Astrocyte (in vitro differentiated cells and primary cell): ENCODE results near the gene HOXD12. TPM values are rescaled to one million over a fixed set of nuclear protein-coding genes. Genes with fewer than 3 reads are reported as not detected.
A peak's percentile ranks its signal among the peaks of the same experiment; 100 is the strongest.

Source experiments
- DNase-seq: peaks from one replicate; pipeline ENCODE4 v3.0.0-alpha.2; 2010; ENCODE audit warnings: low read depth
- FAIRE-seq: peaks from 2 replicates; lab custom pipeline; 2011; peaks lifted over from hg19 to GRCh38; lab: Jason Lieb, UNC
- H2AFZ ChIP-seq: 2 replicates; pipeline ENCODE4 v1.6.0; 2012; ENCODE audit warnings: low read depth, low read length, inconsistent platforms
- H3K27ac ChIP-seq: 2 replicates; pipeline ENCODE4 v1.5.1; 2011; ENCODE audit warnings: low read depth, low read length, inconsistent platforms
- H3K27me3 ChIP-seq: 2 replicates; pipeline ENCODE4 v1.6.0; 2011; ENCODE audit warnings: low read length, inconsistent platforms; ENCODE audit not compliant: insufficient read depth
- H3K36me3 ChIP-seq: 2 replicates; pipeline ENCODE4 v1.5.1; 2011; ENCODE audit warnings: low read length, inconsistent platforms; ENCODE audit not compliant: insufficient read depth
- H3K4me1 ChIP-seq: 2 replicates; pipeline ENCODE4 v1.5.1; 2011; ENCODE audit warnings: low read length, inconsistent platforms; ENCODE audit not compliant: insufficient read depth
- H3K4me2 ChIP-seq: 2 replicates; pipeline ENCODE4 v1.6.0; 2012; ENCODE audit warnings: low read length, inconsistent platforms
- H3K4me3 ChIP-seq: 2 replicates; pipeline ENCODE4 v1.5.1; 2011; ENCODE audit warnings: low read depth, mild to moderate bottlenecking, low read length, inconsistent platforms; ENCODE audit not compliant: insufficient read depth
- H3K79me2 ChIP-seq: 2 replicates; pipeline ENCODE4 v1.6.0; 2012; ENCODE audit warnings: mild to moderate bottlenecking, low read length, inconsistent platforms; ENCODE audit not compliant: insufficient read depth
- H3K9ac ChIP-seq: 2 replicates; pipeline ENCODE4 v1.6.0; 2012; ENCODE audit warnings: mild to moderate bottlenecking, low read length, inconsistent platforms
- H3K9me3 ChIP-seq: 2 replicates; pipeline ENCODE4 v1.5.1; 2012; ENCODE audit warnings: low read depth, mild to moderate bottlenecking, low read length, inconsistent platforms; ENCODE audit not compliant: insufficient read depth
- H4K20me1 ChIP-seq: 2 replicates; pipeline ENCODE4 v1.6.0; 2012; ENCODE audit warnings: low read length, inconsistent platforms; ENCODE audit not compliant: insufficient read depth
- H3K27ac Mint-ChIP-seq: one replicate; pipeline ENCODE4 v1.8.0; 2021; ENCODE audit warnings: mild to moderate bottlenecking, mixed read lengths; ENCODE audit not compliant: unreplicated experiment
- H3K27me3 Mint-ChIP-seq: one replicate; pipeline ENCODE4 v1.8.0; 2021; ENCODE audit warnings: low read depth, mixed read lengths; ENCODE audit not compliant: unreplicated experiment
- H3K36me3 Mint-ChIP-seq: one replicate; pipeline ENCODE4 v1.8.0; 2021; ENCODE audit warnings: low read depth, mixed read lengths; ENCODE audit not compliant: unreplicated experiment
- H3K4me1 Mint-ChIP-seq: one replicate; pipeline ENCODE4 v1.8.0; 2021; ENCODE audit warnings: low read depth, mixed read lengths; ENCODE audit not compliant: unreplicated experiment
- H3K4me3 Mint-ChIP-seq: one replicate; pipeline ENCODE4 v1.8.0; 2021; ENCODE audit warnings: mild to moderate bottlenecking, moderate library complexity, mixed read lengths; ENCODE audit not compliant: unreplicated experiment
- H3K9me3 Mint-ChIP-seq: one replicate; pipeline ENCODE4 v1.8.0; 2021; ENCODE audit warnings: mild to moderate bottlenecking, mixed read lengths; ENCODE audit not compliant: unreplicated experiment
- CTCF ChIP-seq: IDR thresholded peaks from 2 replicates; pipeline ENCODE4 v1.5.1; 2011; ENCODE audit warnings: low read depth, mild to moderate bottlenecking, inconsistent platforms, low read length, moderate library complexity; ENCODE audit not compliant: insufficient read depth
- EZH2 ChIP-seq: IDR thresholded peaks from 2 replicates; pipeline ENCODE4 v1.6.1; 2012; ENCODE audit warnings: mild to moderate bottlenecking, low read length, inconsistent platforms; ENCODE audit not compliant: insufficient read depth
- total RNA-seq: library from RNA; stranded (reverse); gene quantifications from 2 replicates; pipeline ENCODE4 v1.2.1, GENCODE V29; 2021

Gene HOXD12
- total RNA-seq, 1 donor from 2014 or later, result not detected

GRCh38 chr2:176088048-176088936 lies 11.3 kb upstream of the HOXD12 start:
- no peaks in the 10 kb centered on the region for H3K4me1 ChIP-seq
- peak overlapping the region; percentile 21 for H3K4me3 ChIP-seq
- FAIRE-seq, result no peak
- H3K9ac ChIP-seq, result no peak overlapping the region
- H3K27me3 Mint-ChIP-seq, result peaks cover 90% of the 10 kb centered on the region
- peak overlapping the region; percentile 75 for H2AFZ ChIP-seq
- H3K9me3 ChIP-seq, result peaks cover 3% of the 10 kb centered on the region
- peaks cover 94% of the 10 kb centered on the region for H3K27me3 ChIP-seq
- no peak for DNase-seq
- peak overlapping the region; percentile 76 for H3K4me2 ChIP-seq
- peaks cover 2% of the 10 kb centered on the region for H3K36me3 Mint-ChIP-seq
- H3K9me3 Mint-ChIP-seq, result peaks cover 39% of the 10 kb centered on the region
- TF ChIP-seq CTCF (peak; percentile 44), EZH2 (peak; percentile 86)
- H4K20me1 ChIP-seq, result peaks cover 12% of the 10 kb centered on the region
- H3K27ac Mint-ChIP-seq, result no peak overlapping the region
- no peaks in the 10 kb centered on the region for H3K79me2 ChIP-seq
- H3K36me3 ChIP-seq, result no peaks in the 10 kb centered on the region
- no peak overlapping the region for H3K27ac ChIP-seq
- peak overlapping the region; percentile 85 for H3K4me3 Mint-ChIP-seq
- H3K4me1 Mint-ChIP-seq, result no peaks in the 10 kb centered on the region

- Histone ChIP-seq H3K79me2 (no peaks in the 10 kb centered on the region), H3K9ac (no peak overlapping the region), H3K27me3 (peaks cover 94% of the 10 kb centered on the region), H3K36me3 (no peaks in the 10 kb centered on the region), H3K27ac (no peak overlapping the region), H3K4me2 (no peak overlapping the region), H3K4me3 (no peak overlapping the region), H3K4me1 (no peaks in the 10 kb centered on the region), H2AFZ (no peak overlapping the region), H4K20me1 (peaks cover 12% of the 10 kb centered on the region), H3K9me3 (peaks cover 3% of the 10 kb centered on the region)
- Mint-ChIP-seq H3K36me3 (peaks cover 5% of the 10 kb centered on the region), H3K27me3 (peaks cover 90% of the 10 kb centered on the region), H3K4me3 (no peak overlapping the region), H3K27ac (no peak overlapping the region), H3K9me3 (peaks cover 39% of the 10 kb centered on the region), H3K4me1 (no peaks in the 10 kb centered on the region)
- DNase-seq, result no peak
- FAIRE-seq, result no peak
- TF ChIP-seq CTCF, result no peak
- TF ChIP-seq EZH2, result no peak
Observed at GRCh38 chr2:176088937-176089842, 10.4 kb upstream of the HOXD12 start.
